Jurkat, Clone E6-1 (cell line): ENCODE results near the gene CENPH. TPM values are rescaled to one million over a fixed set of nuclear protein-coding genes. Genes with fewer than 3 reads are reported as not detected.
"Not testable (repeated sequence)": the region's sequence is repeated elsewhere in the genome, so short reads cannot be mapped to it uniquely, and the experiment has no call there.

Experiments
- DNase-seq: peaks from one replicate; pipeline ENCODE4 v3.0.0-alpha.2; 2011; ENCODE audit warnings: low read depth, low spot score
- H3K4me3 ChIP-seq: 2 replicates; pipeline ENCODE4 v1.5.1; 2011; ENCODE audit warnings: mild to moderate bottlenecking, low read length, control low read depth, moderate library complexity
- polyA plus RNA-seq: library from polyadenylated mRNA; unstranded; fragments of >200 nt; gene quantifications from one replicate; pipeline ENCODE4 v1.2.1, GENCODE V29; 2012; ENCODE audit warnings: missing spikeins; ENCODE audit not compliant: insufficient read length, insufficient read depth

Gene CENPH, protein sequence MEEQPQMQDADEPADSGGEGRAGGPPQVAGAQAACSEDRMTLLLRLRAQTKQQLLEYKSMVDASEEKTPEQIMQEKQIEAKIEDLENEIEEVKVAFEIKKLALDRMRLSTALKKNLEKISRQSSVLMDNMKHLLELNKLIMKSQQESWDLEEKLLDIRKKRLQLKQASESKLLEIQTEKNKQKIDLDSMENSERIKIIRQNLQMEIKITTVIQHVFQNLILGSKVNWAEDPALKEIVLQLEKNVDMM
- 78.1 TPM for polyA plus RNA-seq

GRCh38 chr5:69189162-69190086 is at the start of gene CENPH:
TSS of gene CENPH (plus strand) at chr5:69189583. CDS start at chr5:69189635, 52 bp downstream.
- DNase-seq = peak; percentile 86
- peak within 1 kb of the TSS; percentile 96 for H3K4me3 ChIP-seq

GRCh38 chr5:69140239-69140638 is 49.1 kb upstream of the CENPH start:
- not testable (repeated sequence) for DNase-seq, H3K4me3 ChIP-seq

DNA sequence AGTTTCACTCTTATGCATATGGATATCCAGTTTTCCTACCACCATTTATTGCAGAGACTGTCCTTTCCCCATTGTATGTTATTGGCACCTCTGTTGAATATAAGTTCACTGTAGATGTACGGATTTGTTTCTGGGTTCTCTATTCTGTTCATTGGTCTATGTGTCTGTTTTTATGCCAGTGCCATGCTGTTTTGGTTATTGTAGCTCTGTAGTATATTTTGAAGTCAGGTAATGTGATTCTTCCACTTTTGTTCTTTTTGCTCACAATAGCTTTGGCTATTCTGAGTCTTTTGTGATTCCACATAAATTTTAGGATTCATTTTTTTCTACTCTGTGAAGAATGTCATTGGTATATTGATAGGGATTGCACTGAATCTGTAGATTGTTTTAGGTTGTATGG is 48.6 kb upstream of the CENPH start:
- H3K4me3 ChIP-seq = no peak overlapping the region
- no peak for DNase-seq

GRCh38 chr5:69148576-69148975 is 40.8 kb upstream of the CENPH start:
- DNase-seq = not testable (repeated sequence)

DNA sequence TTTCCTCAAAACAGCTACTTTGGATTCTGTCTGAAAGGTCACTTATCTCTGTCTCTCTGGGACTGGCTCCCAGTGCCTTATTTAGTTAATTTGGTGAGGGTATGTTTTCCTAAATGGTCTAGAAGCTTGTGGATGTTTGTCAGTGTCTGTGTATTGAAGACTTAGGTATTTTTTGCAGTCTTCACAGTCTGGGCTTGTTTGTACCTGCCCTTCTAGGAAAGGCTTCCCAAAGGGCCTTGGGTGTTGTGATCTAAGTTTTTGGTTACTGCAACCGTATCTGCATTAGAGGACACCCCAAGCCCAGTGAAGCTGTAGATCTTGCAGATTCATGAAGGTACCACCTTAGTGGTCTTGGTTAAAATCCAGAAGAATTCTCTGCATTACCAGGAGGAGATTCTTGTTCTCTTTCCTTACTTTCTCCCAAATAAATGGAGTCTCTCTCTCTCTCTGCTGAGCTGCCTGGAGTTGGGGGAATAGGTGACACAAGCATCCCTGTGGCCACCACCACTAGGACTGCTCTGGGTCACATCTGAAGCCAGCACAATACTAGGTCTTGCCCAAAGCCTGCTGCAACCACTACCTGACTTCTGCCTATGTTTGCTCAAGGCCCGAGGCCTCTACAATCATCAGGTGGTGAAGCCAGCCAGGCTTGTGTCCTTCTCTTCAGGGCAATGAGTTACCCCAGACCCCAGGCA is 40.3 kb upstream of the CENPH start:
- H3K4me3 ChIP-seq = no peak overlapping the region
- DNase-seq = no peak

More at GRCh38 chr5:69148576-69148975, 40.8 kb upstream of the CENPH start:
- H3K4me3 ChIP-seq = not testable (repeated sequence)

DNA sequence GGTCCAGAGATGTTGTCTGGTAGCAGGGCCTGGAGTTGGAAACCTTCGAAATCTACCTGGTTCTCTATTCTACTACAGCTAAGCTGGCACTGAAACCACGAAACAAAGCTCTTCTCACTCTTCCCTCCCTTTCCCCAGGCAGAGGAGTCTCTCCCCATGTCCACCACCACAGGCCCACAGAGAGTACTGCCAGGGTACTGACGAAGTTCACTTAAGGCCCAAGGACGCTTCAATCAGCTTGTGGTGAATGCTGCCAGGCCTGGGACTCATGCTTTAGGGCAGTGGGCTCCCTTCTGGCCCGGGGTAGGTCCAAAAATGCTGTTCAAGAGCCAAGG is 39.7 kb upstream of the CENPH start:
- no peak overlapping the region for H3K4me3 ChIP-seq
- DNase-seq = no peak

DNA sequence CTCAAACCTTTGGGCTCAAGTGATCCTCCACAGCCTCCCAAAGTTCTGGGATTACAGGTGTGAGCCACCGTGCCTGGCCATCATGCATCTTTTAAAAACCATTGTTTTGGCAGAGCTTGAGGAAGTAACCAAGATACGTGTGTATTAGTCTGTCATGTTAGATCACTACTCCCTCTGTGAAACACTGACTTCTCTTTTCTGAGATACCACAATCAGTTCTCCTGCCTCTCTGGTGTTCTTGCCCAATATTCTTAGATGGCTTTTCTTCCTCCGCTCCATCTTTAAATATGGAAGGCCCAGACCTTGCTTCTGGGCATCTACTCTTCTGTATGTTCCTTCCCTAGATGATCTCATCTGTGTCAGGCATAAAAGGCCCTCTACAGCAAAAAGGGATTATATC is 36.7 kb upstream of the CENPH start:
- H3K4me3 ChIP-seq = no peak overlapping the region
- DNase-seq = no peak

DNA sequence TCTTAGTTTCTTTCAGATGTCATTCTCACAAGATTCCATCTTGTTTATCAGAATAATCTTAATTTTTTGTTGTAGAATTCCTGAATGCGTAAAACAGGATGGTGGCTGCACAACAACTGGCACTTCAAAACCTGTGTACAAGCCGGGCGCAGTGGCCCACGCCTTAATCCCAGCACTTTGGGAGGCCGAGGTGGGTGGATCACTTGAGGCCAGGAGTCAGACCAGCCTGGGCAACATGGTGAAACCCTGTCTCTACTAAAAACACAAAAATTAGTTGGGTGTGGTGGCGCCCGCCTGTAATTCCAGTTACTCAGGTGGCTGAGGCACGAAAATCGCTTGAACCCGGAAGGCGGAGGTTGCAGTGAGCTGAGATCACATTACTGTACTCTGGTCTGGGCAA is 32.9 kb upstream of the CENPH start:
- no peak for DNase-seq

GRCh38 chr5:69158039-69158438 is 31.3 kb upstream of the CENPH start:
- no peak overlapping the region for H3K4me3 ChIP-seq
- DNase-seq = no peak

More for the DNA sequence above, 32.9 kb upstream of the CENPH start:
- H3K4me3 ChIP-seq = no peak overlapping the region

DNA sequence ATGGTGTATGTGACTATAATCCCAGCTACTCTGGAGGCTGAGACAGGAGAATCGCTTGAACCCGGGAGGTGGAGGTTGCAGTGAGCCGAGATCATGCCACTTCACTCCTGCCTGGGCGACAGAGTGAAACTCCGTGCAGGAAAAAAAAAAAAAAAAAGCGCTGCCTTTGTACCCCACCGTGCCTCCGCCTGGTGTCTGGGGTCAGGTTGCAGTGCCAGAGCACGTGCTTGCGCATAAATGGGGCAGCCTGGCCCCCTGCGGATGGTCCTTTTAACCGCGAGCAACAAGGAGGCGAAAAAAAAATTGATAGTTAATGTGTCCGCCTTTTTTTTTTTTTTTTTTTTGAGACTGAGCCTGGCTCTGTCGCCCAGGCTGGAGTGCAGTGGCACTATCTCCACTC is 28.7 kb upstream of the CENPH start:
- no peak for DNase-seq
- H3K4me3 ChIP-seq = no peak overlapping the region

- peak; percentile 95 for DNase-seq
- H3K4me3 ChIP-seq = peak within 1 kb of the TSS; percentile 96
These were observed 22.5 kb upstream of the CENPH start, which contains the start of gene CCNB1 for GRCh38 chr5:69166686-69167492. TSS of gene CCNB1 (plus strand) at chr5:69167150. CDS start at chr5:69167263, 113 bp downstream.

DNA sequence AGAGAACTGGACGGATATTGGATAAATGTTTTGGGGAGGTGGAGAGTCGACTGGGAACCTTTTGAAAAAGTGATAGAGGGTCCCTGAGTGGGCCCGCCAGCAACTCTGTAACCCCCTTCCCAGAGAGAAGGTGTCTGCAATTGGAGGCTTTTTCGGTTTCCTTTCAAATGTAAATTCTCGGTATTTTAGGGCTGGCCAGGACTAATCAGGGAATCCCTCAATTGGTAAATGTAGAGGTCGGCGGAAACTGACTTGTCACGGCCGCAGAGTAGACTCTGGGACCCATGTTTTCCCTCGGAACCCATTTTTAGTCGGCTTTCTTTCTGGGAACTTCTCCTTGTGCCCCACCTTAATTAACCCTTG is 21.9 kb upstream of the CENPH start:
- H3K4me3 ChIP-seq = peak overlapping the region; percentile 96
- DNase-seq = no peak

GRCh38 chr5:69167929-69168328 is 21.5 kb upstream of the CENPH start:
- no peak for DNase-seq

DNA sequence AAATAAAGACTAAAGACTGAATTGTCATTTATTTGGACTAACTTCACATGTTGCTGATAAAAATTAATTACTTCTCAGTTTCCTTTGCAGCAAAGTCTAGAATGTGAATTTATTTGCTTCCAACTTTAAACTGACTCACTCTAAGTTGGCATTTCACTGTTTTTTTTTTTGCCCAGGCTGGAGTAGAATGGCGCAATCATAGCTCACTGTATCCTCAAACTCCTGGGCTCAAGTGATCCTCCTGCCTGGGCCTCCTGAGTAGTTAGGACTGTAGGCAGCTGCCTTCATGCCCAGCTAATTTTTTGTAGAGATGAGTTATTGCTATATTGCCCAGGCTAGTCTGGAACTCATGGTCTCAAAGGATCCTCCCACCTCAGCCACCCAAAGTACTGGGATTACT is 18.9 kb upstream of the CENPH start:
- H3K4me3 ChIP-seq = no peak overlapping the region
- no peak for DNase-seq

More at GRCh38 chr5:69167929-69168328, 21.5 kb upstream of the CENPH start:
- peak overlapping the region; percentile 96 for H3K4me3 ChIP-seq

DNA sequence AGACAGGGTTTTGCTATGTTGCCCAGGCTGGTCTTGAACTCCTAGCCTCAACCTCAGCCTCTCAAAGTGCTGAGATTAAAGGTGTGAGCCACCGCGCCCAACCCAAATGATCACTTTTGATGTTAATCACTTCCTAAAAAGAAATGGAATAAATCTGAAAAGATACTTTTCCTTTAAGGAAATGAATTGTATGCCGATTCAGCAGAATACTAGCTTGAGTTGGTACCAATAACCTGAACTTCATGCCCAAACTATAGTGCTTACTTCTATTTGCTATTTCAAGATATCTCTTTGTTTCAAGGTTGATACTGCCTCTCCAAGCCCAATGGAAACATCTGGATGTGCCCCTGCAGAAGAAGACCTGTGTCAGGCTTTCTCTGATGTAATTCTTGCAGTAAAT is 18.4 kb upstream of the CENPH start:
- H3K4me3 ChIP-seq = no peak overlapping the region
- no peak for DNase-seq

DNA sequence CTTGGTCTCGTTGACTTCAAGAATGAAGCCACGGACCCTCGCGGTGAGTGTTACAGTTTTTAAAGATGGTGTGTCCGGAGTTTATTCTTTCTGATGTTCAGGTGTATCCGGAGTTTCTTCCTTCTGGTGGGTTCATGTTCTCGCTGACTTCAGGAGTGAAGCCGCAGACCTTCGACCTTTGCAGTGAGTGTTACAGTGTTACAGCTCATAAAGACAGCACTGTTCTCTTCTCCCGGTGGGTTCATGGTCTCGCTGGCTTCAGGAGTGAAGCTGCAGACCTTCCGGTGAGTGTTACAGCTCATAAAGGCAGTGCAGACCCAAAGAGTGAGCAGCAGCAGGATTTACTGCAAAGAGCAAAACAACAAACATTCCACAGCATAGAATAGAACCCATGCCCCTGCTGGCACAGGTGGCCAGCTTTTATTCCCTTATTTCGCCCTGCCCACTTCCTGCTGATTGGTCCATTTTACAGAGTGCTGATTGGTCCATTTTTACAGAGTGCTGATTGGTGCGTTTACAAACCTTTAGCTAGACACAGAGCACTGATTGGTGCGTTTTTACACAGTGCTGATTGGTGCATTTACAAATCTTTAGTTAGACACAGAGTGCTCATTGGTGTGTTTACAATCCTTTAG is 7.6 kb upstream of the CENPH start:
- not testable (repeated sequence) for H3K4me3 ChIP-seq, DNase-seq

GRCh38 chr5:69184621-69185020 is 4.8 kb upstream of the CENPH start:
- DNase-seq = no peak

GRCh38 chr5:69187342-69187741 is 2.0 kb upstream of the CENPH start:
- no peak for DNase-seq
- no peak overlapping the region for H3K4me3 ChIP-seq

More at GRCh38 chr5:69184621-69185020, 4.8 kb upstream of the CENPH start:
- no peak overlapping the region for H3K4me3 ChIP-seq
